B cell (primary cell): ENCODE data around the gene KIF13A. TPM values are rescaled to one million over a fixed set of nuclear protein-coding genes. Genes with fewer than 3 reads are reported as not detected.

Experiments
- ATAC-seq: fragments of 200-7000 bp; cut with Tn5 transposase; one replicate; pipeline ENCODE4 v1.10.0; 2021; ENCODE audit warnings: low read depth, mild to moderate bottlenecking, moderate number of reproducible peaks, moderate library complexity
- CTCF ChIA-PET: fragments of 350-600 bp; sonication (Branson Sonifier 250); formaldehyde crosslinking; loops from one replicate; lab custom pipeline; 2021; ENCODE audit warnings: antibody characterized with exemption, inconsistent platforms; lab: Charles Lee
- POLR2A ChIA-PET: fragments of 350-600 bp; sonication (Branson Sonifier 250); formaldehyde crosslinking; loops from one replicate; lab custom pipeline; 2021; ENCODE audit warnings: antibody characterized with exemption; lab: Charles Lee
- DNase-seq: peaks from one replicate; pipeline ENCODE4 v3.0.0; 2013
- H2AFZ ChIP-seq: 2 replicates; pipeline ENCODE4 v1.6.1; 2012; ENCODE audit warnings: mild to moderate bottlenecking, low read depth, low read length; ENCODE audit not compliant: insufficient read depth, poor library complexity, severe bottlenecking
- H3K27ac ChIP-seq, 2 donors: 1 replicate in 1 of 2; 2 replicates in 1 of 2; pipeline ENCODE4 v1.5.1; 2012 to 2013; ENCODE audit warnings: low read length in 2 of 2, mild to moderate bottlenecking in 2 of 2, moderate library complexity in 1 of 2
- H3K27me3 ChIP-seq, 4 experiments: fragments of 200-600 bp in 1 of 4; sonication (generic) in 1 of 4; replicated peaks in 1 of 4; 1 replicate in 2 of 4; 2 replicates in 2 of 4; pipeline versions ENCODE4 v1.6.1 to v1.7.0; 2013 to 2016; ENCODE audit warnings: low read length in 3 of 4, mild to moderate bottlenecking in 2 of 4, mixed read lengths in 1 of 4, moderate library complexity in 1 of 4; ENCODE audit not compliant: insufficient read depth in 4 of 4, control insufficient read depth in 3 of 4; ENCODE audit errors: control extremely low read depth in 1 of 4
- H3K36me3 ChIP-seq, 2 experiments: replicated peaks in 1 of 2; 1 replicate in 1 of 2; 2 replicates in 1 of 2; pipeline versions ENCODE4 v1.6.1 to v1.7.1; 2013; ENCODE audit warnings: low read length in 1 of 2; ENCODE audit not compliant: insufficient read depth in 2 of 2, control insufficient read depth in 1 of 2; ENCODE audit errors: control extremely low read depth in 1 of 2, extremely low read depth in 1 of 2
- H3K4me1 ChIP-seq, 2 donors: fragments of 200-600 bp in 1 of 2; sonication (generic) in 1 of 2; 1 replicate in 1 of 2; 2 replicates in 1 of 2; pipeline versions ENCODE4 v1.5.1 to v1.6.1; 2013 to 2017; ENCODE audit warnings: low read length in 2 of 2; ENCODE audit not compliant: control insufficient read depth in 2 of 2, insufficient read depth in 2 of 2
- H3K4me2 ChIP-seq: replicated peaks from 2 replicates; pipeline ENCODE3; 2012; ENCODE audit warnings: mild to moderate bottlenecking, low read depth, low read length; ENCODE audit not compliant: poor library complexity, severe bottlenecking
- H3K4me3 ChIP-seq, 5 experiments: fragments of 200-600 bp in 1 of 5; sonication (generic) in 1 of 5; 1 replicate in 3 of 5; 2 replicates in 2 of 5; pipeline versions ENCODE4 v1.5.1 to v1.7.0; 2011 to 2016; ENCODE audit warnings: low read length in 4 of 5, mild to moderate bottlenecking in 4 of 5, low read depth in 2 of 5, control low read depth in 1 of 5, moderate library complexity in 1 of 5; ENCODE audit not compliant: insufficient read depth in 1 of 5; ENCODE audit errors: control extremely low read depth in 1 of 5, extremely low read depth in 1 of 5
- H3K79me2 ChIP-seq: fragments of 200-600 bp; sonication (generic); one replicate; pipeline ENCODE4 v1.6.0; 2016; ENCODE audit warnings: low read length; ENCODE audit not compliant: control insufficient read depth, insufficient read depth
- H3K9ac ChIP-seq: fragments of 200-600 bp; sonication (generic); 2 replicates; pipeline ENCODE4 v1.6.1; 2017; ENCODE audit warnings: mild to moderate bottlenecking, low read length, moderate library complexity
- H3K9me3 ChIP-seq, 3 donors: one replicate each; pipeline versions ENCODE4 v1.6.1 to v1.7.1; 2013; ENCODE audit warnings: low read length in 2 of 3; ENCODE audit not compliant: control insufficient read depth in 2 of 3, insufficient read depth in 1 of 3; ENCODE audit errors: control extremely low read depth in 1 of 3
- H4K20me1 ChIP-seq: 2 replicates; pipeline ENCODE4 v1.6.0; 2012; ENCODE audit warnings: mild to moderate bottlenecking, low read length; ENCODE audit not compliant: insufficient read depth, control insufficient read depth, poor library complexity, severe bottlenecking
- H3K27ac Mint-ChIP-seq: one replicate; pipeline ENCODE4 v1.8.0; 2021; ENCODE audit warnings: mixed read lengths
- H3K27me3 Mint-ChIP-seq: one replicate; pipeline ENCODE4 v1.8.0; 2021; ENCODE audit warnings: mixed read lengths
- H3K4me1 Mint-ChIP-seq: one replicate; pipeline ENCODE4 v1.8.0; 2021; ENCODE audit warnings: mixed read lengths
- H3K4me3 Mint-ChIP-seq: one replicate; pipeline ENCODE4 v1.8.0; 2021; ENCODE audit warnings: mixed read lengths
- H3K9me3 Mint-ChIP-seq: one replicate; pipeline ENCODE4 v1.8.0; 2022; ENCODE audit warnings: mixed read lengths; ENCODE audit not compliant: insufficient read depth
- CTCF ChIP-seq: fragments of 200-600 bp; IDR thresholded peaks from one replicate; pipeline ENCODE4 v1.8.0; 2022; ENCODE audit warnings: antibody characterized with exemption, mild to moderate bottlenecking
- EZH2 ChIP-seq: IDR thresholded peaks from 2 replicates; pipeline ENCODE4 v1.6.1; 2012; ENCODE audit warnings: borderline replicate concordance, low read depth, mild to moderate bottlenecking, moderate library complexity, low read length; ENCODE audit not compliant: insufficient read depth, poor library complexity, severe bottlenecking
- WGBS: methylation state at CpG from one replicate; pipeline ENCODE4 v1.1.5; 2013; ENCODE audit warnings: missing lambda C conversion rate; ENCODE audit not compliant: insufficient coverage; 5-methylcytosine and 5-hydroxymethylcytosine counted together
- intact Hi-C: fragments of 100-400 bp; cut with micrococcal nuclease; formaldehyde crosslinking; loops from one replicate; pipeline ENCODE4 v1.10.0; 2022
- polyA plus RNA-seq: library from polyadenylated mRNA; depleted of rRNA; stranded (reverse); fragments of >200 nt; gene quantifications from 2 replicates; pipeline ENCODE4 v1.2.3, GENCODE V29; 2012
- total RNA-seq, 2 donors: library from RNA; stranded (reverse); fragments of 120-200 nt in 1 of 2; gene quantifications; 1 replicate in 1 of 2; 2 replicates in 1 of 2; pipeline versions ENCODE4 v1.2.3 to v1.2.4, GENCODE V29; 2013 to 2022

Gene KIF13A
- total and polyA plus RNA-seq, 2 donors (not counting 1 experiment from before 2014, with no cell fraction given), result 2.1 to 23.4 TPM

DNA sequence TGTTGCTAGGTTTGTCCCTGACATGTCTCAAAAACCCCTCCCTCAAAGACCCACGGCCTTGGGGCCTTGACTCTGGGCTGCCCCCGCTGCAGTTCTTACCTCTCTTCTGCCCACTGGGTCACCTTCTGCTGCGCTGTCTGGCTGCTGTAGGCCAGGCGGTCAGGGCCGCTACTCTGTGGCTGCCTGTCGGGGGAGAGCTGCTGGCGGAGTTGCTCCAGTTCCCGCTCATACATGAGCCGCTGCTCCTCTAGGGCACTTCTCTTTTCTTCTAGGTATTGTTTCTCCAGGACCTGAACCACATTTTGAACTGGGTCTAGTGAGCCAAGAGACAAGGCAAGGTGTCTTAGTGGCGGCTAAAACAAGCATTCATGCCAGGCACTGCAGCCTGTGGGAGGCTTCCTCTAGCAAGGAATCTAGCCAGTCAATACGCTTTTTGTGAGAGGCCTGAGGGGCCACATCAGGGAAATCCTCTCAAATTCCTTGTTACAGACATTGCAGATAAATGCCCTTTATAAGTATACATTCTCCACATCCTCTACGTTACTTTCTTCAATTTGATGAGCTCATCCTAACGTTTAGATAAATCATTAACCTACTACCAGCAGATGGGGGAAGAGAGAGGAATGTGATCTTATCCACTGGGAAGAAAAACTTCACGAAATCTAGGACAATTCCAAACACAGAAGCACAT is 170.4 kb downstream of the KIF13A start:
- Histone ChIP-seq H2AFZ (no peak overlapping the region), H3K4me3 (no peak overlapping the region), H3K27ac (no peak overlapping the region), H3K9ac (no peak overlapping the region), H4K20me1 (no peaks in the 10 kb centered on the region), H3K79me2 (no peaks in the 10 kb centered on the region), H3K4me2 (no peak overlapping the region), H3K27me3 (no peaks in the 10 kb centered on the region), H3K9me3 (peaks cover 0 to 4% (median 2%) of the 10 kb centered on the region in 3 donors), H3K4me1 (no peaks in the 10 kb centered on the region), H3K36me3 (no peaks in the 10 kb centered on the region)
- POLR2A ChIA-PET, result no interaction called here
- CTCF ChIA-PET, result interaction anchor here (1.0 to 5.6 kb wide), 6 partner anchors 12 to 661 kb away, joined by 3 to 40 read pairs (median 3); no protein-coding TSS in a partner anchor
- no peak for TF ChIP-seq CTCF
- no peak for TF ChIP-seq EZH2
- WGBS, result 97% methylated on average over 11 of the region's 14 CpGs
- ATAC-seq (no peak), DNase-seq (no peak)
- Mint-ChIP-seq H3K4me1 (no peaks in the 10 kb centered on the region), H3K27ac (no peak overlapping the region), H3K9me3 (peaks cover 5% of the 10 kb centered on the region), H3K27me3 (no peaks in the 10 kb centered on the region), H3K4me3 (no peak overlapping the region)
- intact Hi-C loops, result no loop called here

DNA sequence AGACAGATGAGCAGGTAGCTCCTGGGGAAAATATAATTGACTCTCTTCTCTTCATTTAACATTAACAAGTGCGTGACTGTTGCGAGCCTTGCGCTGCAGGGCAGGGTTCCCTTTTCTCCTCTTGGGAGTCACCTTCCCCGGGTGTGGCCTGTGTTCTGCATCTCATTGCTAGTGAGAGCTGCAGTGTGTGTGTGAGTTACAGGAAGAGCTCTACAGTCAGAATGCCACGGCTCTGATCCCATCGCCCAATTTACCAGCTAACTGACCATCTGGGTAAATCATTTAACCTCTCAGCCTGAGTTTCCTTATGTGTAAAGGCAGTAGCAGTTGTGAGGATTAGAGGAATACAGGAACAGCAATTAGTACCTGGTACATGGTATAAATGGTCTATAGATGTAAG is 173.9 kb downstream of the KIF13A start:
- ATAC-seq, result no peak
- ChIA-PET CTCF (interaction anchor here (0.7 to 5.6 kb wide), 5 partner anchors 9 to 339 kb away, joined by 3 to 40 read pairs (median 5); no protein-coding TSS in a partner anchor), POLR2A (no interaction called here)
- no peak overlapping the region for H3K27ac ChIP-seq
- no peaks in the 10 kb centered on the region for H3K79me2 ChIP-seq
- Mint-ChIP-seq H3K27me3 (no peaks in the 10 kb centered on the region), H3K4me3 (no peak overlapping the region), H3K9me3 (peaks cover 5% of the 10 kb centered on the region), H3K27ac (no peak overlapping the region), H3K4me1 (no peaks in the 10 kb centered on the region)
- WGBS, result no CpG with 5 or more reads among the region's 6 CpGs
- H3K4me1 ChIP-seq, result no peaks in the 10 kb centered on the region
- intact Hi-C loops, result no loop called here
- H3K27me3 ChIP-seq, result no peaks in the 10 kb centered on the region
- no peak for DNase-seq
- no peak overlapping the region for H3K4me2 ChIP-seq
- no peak overlapping the region for H3K4me3 ChIP-seq
- H3K9ac ChIP-seq, result no peak overlapping the region
- H2AFZ ChIP-seq, result no peak overlapping the region
- TF ChIP-seq CTCF, result no peak
- TF ChIP-seq EZH2, result no peak
- H4K20me1 ChIP-seq, result no peaks in the 10 kb centered on the region
- H3K9me3 ChIP-seq, result peaks cover 0 to 4% (median 2%) of the 10 kb centered on the region in 3 donors
- H3K36me3 ChIP-seq, result no peaks in the 10 kb centered on the region
